ENCODE measurements around the gene DUSP16.

Gene DUSP16

GRCh38 chr12:12587878-12588277, 25.2 kb upstream of the DUSP16 start:
- Histone ChIP-seq H2AFZ (ENCODE audit: insufficient read depth, low read length, poor library complexity) (no peak overlapping the region), H3K27ac (ENCODE audit: low read depth, low read length) (peak overlapping the region; percentile 8), H3K79me1 (ENCODE audit: low read length) (peaks cover 8% of the 10 kb centered on the region), H3K9ac (ENCODE audit: low read length) (no peak overlapping the region), H4K12ac (ENCODE audit: low read depth, low read length) (no peak overlapping the region), H3K23ac (ENCODE audit: low read length) (no peak overlapping the region), H3K9me3 (ENCODE audit: insufficient read depth, low read depth, low read length) (peaks cover 2% of the 10 kb centered on the region), H2BK12ac (ENCODE audit: low read length) (peak overlapping the region; percentile 85), H3K79me2 (ENCODE audit: control insufficient read depth, insufficient read depth, low read length, poor library complexity) (no peaks in the 10 kb centered on the region), H3K4me2 (ENCODE audit: low read length) (no peak overlapping the region), H4K8ac (ENCODE audit: low read depth, low read length) (peak overlapping the region; percentile 13), H4K91ac (ENCODE audit: low read depth, low read length) (peak overlapping the region; percentile 90), H3K14ac (ENCODE audit: low read length) (no peak overlapping the region), H2BK5ac (ENCODE audit: low read depth, low read length, poor library complexity) (peak overlapping the region; percentile 12), H3K4me3 (ENCODE audit: low read depth, low read length) (no peak overlapping the region), H3K4me1 (ENCODE audit: control insufficient read depth in 1 of 2, insufficient read depth in 2 of 2, low read length in 2 of 2) (peaks cover 10 to 18% of the 10 kb centered on the region in 2 experiments), H3K27me3 (ENCODE audit: insufficient read depth, low read length) (no peaks in the 10 kb centered on the region), H2AK5ac (ENCODE audit: low read length) (no peak overlapping the region), H3K18ac (ENCODE audit: low read length) (no peak overlapping the region), H3K4ac (ENCODE audit: low read depth, low read length) (no peak overlapping the region), H2BK120ac (ENCODE audit: insufficient read depth, low read length, poor library complexity) (peak overlapping the region; percentile 75), H3K36me3 (ENCODE audit: control insufficient read depth in 1 of 2, insufficient read depth in 2 of 2, low read length in 2 of 2) (no peaks in the 10 kb centered on the region)
- WGBS (ENCODE audit: extremely low coverage, insufficient coverage, insufficient read length) = no CpG with 5 or more reads among the region's 1 CpG
- peak; percentile 58 to 75 for DNase-seq

- Histone ChIP-seq H4K8ac (ENCODE audit: low read depth, low read length) (peak overlapping the region; percentile 6), H3K9ac (ENCODE audit: low read length) (no peak overlapping the region), H3K14ac (ENCODE audit: low read length) (no peak overlapping the region), H3K9me3 (ENCODE audit: insufficient read depth, low read depth, low read length) (peaks cover 2% of the 10 kb centered on the region), H3K79me2 (ENCODE audit: control insufficient read depth, insufficient read depth, low read length, poor library complexity) (no peaks in the 10 kb centered on the region), H3K4ac (ENCODE audit: low read depth, low read length) (no peak overlapping the region), H3K27me3 (ENCODE audit: insufficient read depth, low read length) (no peaks in the 10 kb centered on the region), H3K79me1 (ENCODE audit: low read length) (peaks cover 8% of the 10 kb centered on the region), H3K4me2 (ENCODE audit: low read length) (peak overlapping the region; percentile 32), H2AK5ac (ENCODE audit: low read length) (no peak overlapping the region), H2BK5ac (ENCODE audit: low read depth, low read length, poor library complexity) (peak overlapping the region; percentile 10), H2AFZ (ENCODE audit: insufficient read depth, low read length, poor library complexity) (no peak overlapping the region), H3K18ac (ENCODE audit: low read length) (no peak overlapping the region), H3K4me3 (ENCODE audit: low read depth, low read length) (no peak overlapping the region), H4K12ac (ENCODE audit: low read depth, low read length) (no peak overlapping the region), H3K23ac (ENCODE audit: low read length) (no peak overlapping the region), H2BK120ac (ENCODE audit: insufficient read depth, low read length, poor library complexity) (no peak overlapping the region), H3K4me1 (ENCODE audit: control insufficient read depth in 1 of 2, insufficient read depth in 2 of 2, low read length in 2 of 2) (peaks cover 10 to 19% of the 10 kb centered on the region in 2 experiments), H3K36me3 (ENCODE audit: control insufficient read depth in 1 of 2, insufficient read depth in 2 of 2, low read length in 2 of 2) (no peaks in the 10 kb centered on the region), H2BK12ac (ENCODE audit: low read length) (peak overlapping the region; percentile 19), H3K27ac (ENCODE audit: low read depth, low read length) (no peak overlapping the region), H4K91ac (ENCODE audit: low read depth, low read length) (peak overlapping the region; percentile 16)
- peak; percentile 94 to 99 for DNase-seq
- no CpG with 5 or more reads among the region's 8 CpGs for WGBS (ENCODE audit: extremely low coverage, insufficient coverage, insufficient read length)
Measured at GRCh38 chr12:12586879-12587675, 24.4 kb upstream of the DUSP16 start.

GRCh38 chr12:12585115-12585863, 22.6 kb upstream of the DUSP16 start:
- Histone ChIP-seq H4K91ac (ENCODE audit: low read depth, low read length) (no peak overlapping the region), H3K4me1 (ENCODE audit: control insufficient read depth in 1 of 2, insufficient read depth in 2 of 2, low read length in 2 of 2) (peaks cover 10 to 19% of the 10 kb centered on the region in 2 experiments)

GRCh38 chr12:12583510-12584178, 21.0 kb upstream of the DUSP16 start:
- H3K4me3 ChIP-seq (ENCODE audit: low read depth, low read length) = no peak overlapping the region
- H3K27ac ChIP-seq (ENCODE audit: low read depth, low read length) = peak overlapping the region; percentile 49
- no peak overlapping the region for H3K4me2 ChIP-seq (ENCODE audit: low read length)
- peak; percentile 26 to 86 for DNase-seq
- H2AFZ ChIP-seq (ENCODE audit: insufficient read depth, low read length, poor library complexity) = no peak overlapping the region
- WGBS (ENCODE audit: extremely low coverage, insufficient coverage, insufficient read length) = no CpG with 5 or more reads among the region's 5 CpGs
- H3K36me3 ChIP-seq (ENCODE audit: control insufficient read depth in 1 of 2, insufficient read depth in 2 of 2, low read length in 2 of 2) = no peaks in the 10 kb centered on the region
- H3K4me1 ChIP-seq (ENCODE audit: control insufficient read depth in 1 of 2, insufficient read depth in 2 of 2, low read length in 2 of 2) = peaks cover 10 to 19% of the 10 kb centered on the region in 2 experiments
- no peak overlapping the region for H2AK5ac ChIP-seq (ENCODE audit: low read length)
- H3K27me3 ChIP-seq (ENCODE audit: insufficient read depth, low read length) = no peaks in the 10 kb centered on the region
- no peak overlapping the region for H4K12ac ChIP-seq (ENCODE audit: low read depth, low read length)
- no peak overlapping the region for H2BK12ac ChIP-seq (ENCODE audit: low read length)
- H4K91ac ChIP-seq (ENCODE audit: low read depth, low read length) = peak overlapping the region; percentile 8
- peaks cover 8% of the 10 kb centered on the region for H3K79me1 ChIP-seq (ENCODE audit: low read length)
- no peak overlapping the region for H3K18ac ChIP-seq (ENCODE audit: low read length)
- H3K9me3 ChIP-seq (ENCODE audit: insufficient read depth, low read depth, low read length) = no peaks in the 10 kb centered on the region
- no peak overlapping the region for H3K14ac ChIP-seq (ENCODE audit: low read length)
- H3K23ac ChIP-seq (ENCODE audit: low read length) = no peak overlapping the region
- no peak overlapping the region for H2BK5ac ChIP-seq (ENCODE audit: low read depth, low read length, poor library complexity)
- H3K9ac ChIP-seq (ENCODE audit: low read length) = no peak overlapping the region
- no peak overlapping the region for H4K8ac ChIP-seq (ENCODE audit: low read depth, low read length)
- no peak overlapping the region for H3K4ac ChIP-seq (ENCODE audit: low read depth, low read length)
- H2BK120ac ChIP-seq (ENCODE audit: insufficient read depth, low read length, poor library complexity) = no peak overlapping the region
- no peaks in the 10 kb centered on the region for H3K79me2 ChIP-seq (ENCODE audit: control insufficient read depth, insufficient read depth, low read length, poor library complexity)

More at GRCh38 chr12:12585115-12585863, 22.6 kb upstream of the DUSP16 start:
- peak in 1 of 2 donors; percentile 66 for DNase-seq
- no peak overlapping the region for H3K23ac ChIP-seq (ENCODE audit: low read length)
- no peak overlapping the region for H2AK5ac ChIP-seq (ENCODE audit: low read length)
- H3K36me3 ChIP-seq (ENCODE audit: control insufficient read depth in 1 of 2, insufficient read depth in 2 of 2, low read length in 2 of 2) = no peaks in the 10 kb centered on the region
- no peak overlapping the region for H3K4me3 ChIP-seq (ENCODE audit: low read depth, low read length)
- H3K18ac ChIP-seq (ENCODE audit: low read length) = no peak overlapping the region
- no peaks in the 10 kb centered on the region for H3K79me2 ChIP-seq (ENCODE audit: control insufficient read depth, insufficient read depth, low read length, poor library complexity)
- no peak overlapping the region for H3K27ac ChIP-seq (ENCODE audit: low read depth, low read length)
- H2AFZ ChIP-seq (ENCODE audit: insufficient read depth, low read length, poor library complexity) = no peak overlapping the region
- no CpG with 5 or more reads among the region's 2 CpGs for WGBS (ENCODE audit: extremely low coverage, insufficient coverage, insufficient read length)
- H3K4ac ChIP-seq (ENCODE audit: low read depth, low read length) = no peak overlapping the region
- H3K9me3 ChIP-seq (ENCODE audit: insufficient read depth, low read depth, low read length) = peaks cover 2% of the 10 kb centered on the region
- peaks cover 8% of the 10 kb centered on the region for H3K79me1 ChIP-seq (ENCODE audit: low read length)
- no peak overlapping the region for H3K9ac ChIP-seq (ENCODE audit: low read length)
- H2BK120ac ChIP-seq (ENCODE audit: insufficient read depth, low read length, poor library complexity) = no peak overlapping the region
- H3K27me3 ChIP-seq (ENCODE audit: insufficient read depth, low read length) = no peaks in the 10 kb centered on the region
- no peak overlapping the region for H4K12ac ChIP-seq (ENCODE audit: low read depth, low read length)
- no peak overlapping the region for H3K14ac ChIP-seq (ENCODE audit: low read length)
- H2BK12ac ChIP-seq (ENCODE audit: low read length) = no peak overlapping the region
- H3K4me2 ChIP-seq (ENCODE audit: low read length) = no peak overlapping the region
- no peak overlapping the region for H4K8ac ChIP-seq (ENCODE audit: low read depth, low read length)
- H2BK5ac ChIP-seq (ENCODE audit: low read depth, low read length, poor library complexity) = no peak overlapping the region
